Breast epithelium (tissue), 4 donors: ENCODE results near the gene E4F1. TPM values are rescaled to one million over a fixed set of nuclear protein-coding genes. Genes with fewer than 3 reads are reported as not detected.

ENCODE experiments used
- DNase-seq, 2 donors: peaks; one replicate each; pipeline ENCODE4 v3.0.0-alpha.2; 2019; ENCODE audit warnings: low spot score in 2 of 2
- H3K27ac ChIP-seq, 2 donors: fragments of 200-600 bp; sonication (generic) in 1 of 2; one replicate each; pipeline ENCODE4 v1.5.1; 2016 to 2019; ENCODE audit warnings: mild to moderate bottlenecking in 1 of 2
- H3K27me3 ChIP-seq, 2 donors: fragments of 200-600 bp; sonication (generic) in 1 of 2; one replicate each; pipeline versions ENCODE4 v1.5.1 to v1.6.0; 2017 to 2019; ENCODE audit warnings: control low read depth in 1 of 2, mild to moderate bottlenecking in 1 of 2
- H3K36me3 ChIP-seq: fragments of 200-600 bp; one replicate; pipeline ENCODE4 v1.5.1; 2019
- H3K4me1 ChIP-seq, 2 donors: fragments of 200-600 bp; sonication (generic); one replicate each; pipeline ENCODE4 v1.5.1; 2016 to 2019; ENCODE audit warnings: control low read depth in 1 of 2
- H3K4me3 ChIP-seq, 3 donors: fragments of 200-600 bp; sonication (generic); 1 replicate in 2 of 3; 2 replicates in 1 of 3; pipeline ENCODE4 v1.5.1; 2016 to 2019; ENCODE audit warnings: mild to moderate bottlenecking in 3 of 3, moderate library complexity in 2 of 3
- H3K9me3 ChIP-seq, 2 donors: fragments of 200-600 bp; sonication (generic) in 1 of 2; one replicate each; pipeline ENCODE4 v1.5.1; 2016 to 2019; ENCODE audit warnings: control low read depth in 1 of 2
- CTCF ChIP-seq, 3 donors: fragments of 450-650 bp; IDR thresholded peaks; one replicate each; pipeline ENCODE4 v1.5.1; 2016 to 2017; ENCODE audit warnings: antibody characterized with exemption in 3 of 3, mild to moderate bottlenecking in 3 of 3, moderate library complexity in 3 of 3
- POLR2A ChIP-seq: fragments of 450-650 bp; IDR thresholded peaks from one replicate; pipeline ENCODE4 v1.6.1; 2016; ENCODE audit warnings: antibody characterized with exemption, mild to moderate bottlenecking, moderate library complexity
- POLR2AphosphoS5 ChIP-seq, 3 donors: sonication (generic); formaldehyde crosslinking; IDR thresholded peaks; one replicate each; pipeline ENCODE4 v1.6.1; 2017; ENCODE audit warnings: antibody characterized with exemption in 3 of 3
- intact Hi-C: fragments of 100-400 bp; cut with DNase I; formaldehyde crosslinking; loops from one replicate; pipeline ENCODE4 v1.15.1; 2023; ENCODE audit warnings: low total_unique reads
- total RNA-seq, 3 donors: library from RNA; depleted of rRNA; stranded (reverse); fragments of >200 nt; gene quantifications; one replicate each; pipeline ENCODE4 v1.1.0, GENCODE V29; 2016

Gene E4F1
- total RNA-seq, 3 donors from 2014 or later: 19.0 to 40.2 (median 34.7) TPM

- TF ChIP-seq CTCF (IDR thresholded peaks at IDR 0.05): no peak
- TF ChIP-seq POLR2A: no peak
- TF ChIP-seq POLR2AphosphoS5 (IDR thresholded peaks at IDR 0.05): no peak
- intact Hi-C loops: no loop called here
- Histone ChIP-seq H3K27ac (no peak overlapping the region), H3K4me1 (no peaks in the 10 kb centered on the region), H3K27me3 (no peaks in the 10 kb centered on the region), H3K4me3 (no peak overlapping the region), H3K9me3 (no peaks in the 10 kb centered on the region), H3K36me3 (no peaks in the 10 kb centered on the region)
- no peak for DNase-seq
Measured at GRCh38 chr16:2184962-2185361, 38.4 kb upstream of the E4F1 start.

- no peak overlapping the region for H3K27ac ChIP-seq
- intact Hi-C loops: no loop called here
- no peak for DNase-seq
- no peaks in the 10 kb centered on the region for H3K9me3 ChIP-seq
- H3K4me3 ChIP-seq: no peak overlapping the region
- TF ChIP-seq POLR2A (no peak), CTCF (IDR thresholded peaks at IDR 0.05) (no peak), POLR2AphosphoS5 (IDR thresholded peaks at IDR 0.05) (no peak)
- H3K4me1 ChIP-seq: no peaks in the 10 kb centered on the region
- H3K27me3 ChIP-seq: no peaks in the 10 kb centered on the region
- H3K36me3 ChIP-seq: no peaks in the 10 kb centered on the region
Measured at GRCh38 chr16:2186064-2186463, 37.3 kb upstream of the E4F1 start.

- Histone ChIP-seq H3K4me1 (no peaks in the 10 kb centered on the region), H3K4me3 (no peak overlapping the region), H3K36me3 (no peaks in the 10 kb centered on the region), H3K9me3 (no peaks in the 10 kb centered on the region), H3K27me3 (no peaks in the 10 kb centered on the region), H3K27ac (no peak overlapping the region)
- no peak for DNase-seq
- TF ChIP-seq POLR2A: no peak
- no peak for TF ChIP-seq POLR2AphosphoS5 (IDR thresholded peaks at IDR 0.05)
- no peak for TF ChIP-seq CTCF (IDR thresholded peaks at IDR 0.05)
- intact Hi-C loops: no loop called here
Measured at GRCh38 chr16:2186505-2186904, 36.9 kb upstream of the E4F1 start.

- no peak for DNase-seq
- Histone ChIP-seq H3K36me3 (no peaks in the 10 kb centered on the region), H3K27me3 (no peaks in the 10 kb centered on the region), H3K9me3 (no peaks in the 10 kb centered on the region), H3K4me3 (no peak overlapping the region), H3K27ac (no peak overlapping the region), H3K4me1 (no peaks in the 10 kb centered on the region)
- intact Hi-C loops: no loop called here
- TF ChIP-seq CTCF (IDR thresholded peaks at IDR 0.05) (no peak), POLR2A (no peak), POLR2AphosphoS5 (IDR thresholded peaks at IDR 0.05) (no peak)
Measured at GRCh38 chr16:2187212-2187611, 36.2 kb upstream of the E4F1 start.

- Histone ChIP-seq H3K9me3 (no peaks in the 10 kb centered on the region), H3K4me1 (no peaks in the 10 kb centered on the region), H3K27me3 (no peaks in the 10 kb centered on the region), H3K4me3 (no peak overlapping the region), H3K27ac (no peak overlapping the region), H3K36me3 (no peaks in the 10 kb centered on the region)
- DNase-seq: no peak
- TF ChIP-seq POLR2AphosphoS5 (IDR thresholded peaks at IDR 0.05): no peak
- TF ChIP-seq POLR2A: no peak
- no peak for TF ChIP-seq CTCF (IDR thresholded peaks at IDR 0.05)
- intact Hi-C loops: no loop called here
Measured at GRCh38 chr16:2188395-2188794, 35.0 kb upstream of the E4F1 start.
